GOT3 (cell line): ENCODE data around the gene RASAL3.
"Not testable (repeated sequence)": the region's sequence is repeated elsewhere in the genome, so short reads cannot be mapped to it uniquely, and the experiment has no call there.

ENCODE experiments used
- DNase-seq: peaks from one replicate; lab custom pipeline; 2025; ENCODE audit warnings: mixed read lengths; lab: John Stamatoyannopoulos, UW

RASAL3 gene

GRCh38 chr19:15418579-15419412 is 45.5 kb downstream of the RASAL3 start, which contains the start of gene AKAP8L:
Gene AKAP8L, minus strand, starts transcription at chr19:15418988. Its CDS starts 65 bp downstream, at chr19:15418923.
- DNase-seq, result peak; percentile 98

GRCh38 chr19:15418231-15418578 is 46.1 kb downstream of the RASAL3 start:
- no peak for DNase-seq

- DNase-seq, result no peak
These were observed 46.6 kb downstream of the RASAL3 start for GRCh38 chr19:15417699-15418098.

- DNase-seq, result no peak
These were observed 51.5 kb downstream of the RASAL3 start for GRCh38 chr19:15412832-15413231.

- not testable (repeated sequence) for DNase-seq
These were observed 53.0 kb downstream of the RASAL3 start for GRCh38 chr19:15411351-15411750.

- DNase-seq, result no peak
These were observed 59.5 kb downstream of the RASAL3 start for GRCh38 chr19:15404780-15405211.

GRCh38 chr19:15404097-15404779 is 60.1 kb downstream of the RASAL3 start:
- DNase-seq, result no peak

- no peak for DNase-seq
These were observed 61.2 kb downstream of the RASAL3 start for GRCh38 chr19:15403151-15403531.

- no peak for DNase-seq
These were observed 61.8 kb downstream of the RASAL3 start for GRCh38 chr19:15402411-15403150.
